ENCODE measurements around the gene CRYBG1. TPM values are rescaled to one million over a fixed set of nuclear protein-coding genes. Genes with fewer than 3 reads are reported as not detected.

The CRYBG1 gene
- total RNA-seq, 5 donors from 2014 or later (not counting 1 experiment from before 2014, with no cell fraction given) = 26.4 to 50.1 (median 38.0) TPM

DNA sequence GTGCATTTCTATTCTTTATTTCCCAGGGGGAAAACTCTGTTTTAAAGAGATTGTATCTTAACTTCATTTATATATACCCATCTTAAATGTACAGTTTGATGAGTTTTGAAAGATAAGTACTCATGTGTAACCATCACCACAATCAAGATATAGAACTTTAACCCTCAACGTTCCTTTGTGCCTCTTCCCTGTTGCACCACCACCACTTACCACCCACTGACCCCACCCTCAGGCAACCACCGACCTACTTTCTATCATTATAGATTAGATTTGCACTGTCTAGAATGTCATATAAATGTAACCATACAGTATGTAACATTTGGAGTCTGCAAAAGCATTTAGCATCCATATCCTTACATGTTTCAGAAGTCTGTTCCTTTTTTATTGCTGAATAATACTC, 147.8 kb downstream of the CRYBG1 start:
- no peak overlapping the region for H3K27ac Mint-ChIP-seq
- H3K4me3 ChIP-seq (ENCODE audit: control insufficient read depth in 1 of 2, extremely low read depth in 1 of 2, low read length in 1 of 2) = no peak overlapping the region
- H3K9me3 ChIP-seq = no peaks in the 10 kb centered on the region
- DNase-seq (no peak), ATAC-seq (replicated peaks in 1 of 4) (no peak)
- no peaks in the 10 kb centered on the region for H3K27me3 Mint-ChIP-seq
- peaks cover 19 to 26% (median 19%) of the 10 kb centered on the region in 3 donors for H3K4me1 Mint-ChIP-seq
- H3K36me3 ChIP-seq (ENCODE audit: control insufficient read depth in 2 of 2, extremely low read depth in 1 of 2, insufficient read depth in 1 of 2, low read length in 1 of 2) = no peaks in the 10 kb centered on the region
- POLR2A ChIA-PET = interaction anchor here in 1 of 2 donors (0.7 to 1.0 kb wide), 3 partner anchors 12 to 60 kb away, joined by 3 to 5 read pairs (median 3); no protein-coding TSS in a partner anchor
- H3K9me3 Mint-ChIP-seq = no peaks in the 10 kb centered on the region
- peaks cover 0 to 4% of the 10 kb centered on the region in 2 experiments for H3K27me3 ChIP-seq (replicated peaks in 1 of 2; ENCODE audit: control insufficient read depth in 2 of 2, extremely low read depth in 1 of 2, insufficient read depth in 2 of 2, low read length in 1 of 2)
- no peak overlapping the region for H3K4me3 Mint-ChIP-seq
- H3K27ac ChIP-seq (ENCODE audit: low read length) = no peak overlapping the region
- no CpG with 5 or more reads among the region's 2 CpGs for WGBS (ENCODE audit: insufficient coverage)
- CTCF ChIA-PET = interaction anchor here (0.7 to 6.4 kb wide), 4 partner anchors 13 to 72 kb away, joined by 3 to 75 read pairs (median 8); no protein-coding TSS in a partner anchor
- H3K36me3 Mint-ChIP-seq = no peaks in the 10 kb centered on the region
- peaks cover 16 to 28% of the 10 kb centered on the region in 2 experiments for H3K4me1 ChIP-seq (ENCODE audit: control insufficient read depth in 1 of 2, extremely low read depth in 1 of 2, insufficient read depth in 2 of 2, low read length in 2 of 2)

DNA sequence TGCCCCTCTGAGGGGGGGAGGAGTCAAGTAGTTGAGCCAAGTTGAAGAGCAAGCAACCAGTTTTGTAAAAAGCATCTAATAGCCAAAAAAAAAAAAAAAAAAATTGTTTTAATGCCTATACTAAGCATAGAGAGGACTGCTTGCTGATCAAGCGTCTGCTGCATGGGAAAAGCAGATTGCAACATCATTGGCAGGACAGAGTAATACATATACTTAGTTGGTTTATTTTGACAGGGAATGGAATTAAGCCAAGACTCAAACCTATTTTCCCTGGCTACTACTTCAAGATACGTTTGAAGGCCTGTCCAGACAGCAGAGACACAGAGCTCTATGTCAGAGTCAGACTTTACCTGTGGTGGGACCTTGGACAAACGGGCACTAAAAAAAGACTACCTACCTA, 148.3 kb downstream of the CRYBG1 start:
- Mint-ChIP-seq H3K4me3 (no peak overlapping the region), H3K36me3 (no peaks in the 10 kb centered on the region), H3K27me3 (no peaks in the 10 kb centered on the region), H3K4me1 (peaks cover 23 to 32% (median 24%) of the 10 kb centered on the region in 3 donors), H3K27ac (no peak overlapping the region), H3K9me3 (no peaks in the 10 kb centered on the region)
- POLR2A ChIA-PET = interaction anchor here in 1 of 2 donors (0.7 to 1.0 kb wide), 3 partner anchors 12 to 61 kb away, joined by 3 to 5 read pairs (median 3); no protein-coding TSS in a partner anchor
- no peak overlapping the region for H3K4me3 ChIP-seq (ENCODE audit: control insufficient read depth in 1 of 2, extremely low read depth in 1 of 2, low read length in 1 of 2)
- no peaks in the 10 kb centered on the region for H3K36me3 ChIP-seq (ENCODE audit: control insufficient read depth in 2 of 2, extremely low read depth in 1 of 2, insufficient read depth in 1 of 2, low read length in 1 of 2)
- no peak overlapping the region for H3K27ac ChIP-seq (ENCODE audit: low read length)
- peaks cover 0 to 4% of the 10 kb centered on the region in 2 experiments for H3K27me3 ChIP-seq (replicated peaks in 1 of 2; ENCODE audit: control insufficient read depth in 2 of 2, extremely low read depth in 1 of 2, insufficient read depth in 2 of 2, low read length in 1 of 2)
- H3K4me1 ChIP-seq (ENCODE audit: control insufficient read depth in 1 of 2, extremely low read depth in 1 of 2, insufficient read depth in 2 of 2, low read length in 2 of 2) = peaks cover 19 to 30% of the 10 kb centered on the region in 2 experiments
- DNase-seq = no peak
- no peaks in the 10 kb centered on the region for H3K9me3 ChIP-seq
- CTCF ChIA-PET = interaction anchor here (0.5 to 6.4 kb wide), 8 partner anchors 13 to 1315 kb away, joined by 3 to 75 read pairs (median 4); partner anchors contain the start of gene SCML4 (in 1 of the 2)
- WGBS (ENCODE audit: insufficient coverage) = no CpG with 5 or more reads among the region's 3 CpGs
- ATAC-seq (replicated peaks in 1 of 4) = no peak

DNA sequence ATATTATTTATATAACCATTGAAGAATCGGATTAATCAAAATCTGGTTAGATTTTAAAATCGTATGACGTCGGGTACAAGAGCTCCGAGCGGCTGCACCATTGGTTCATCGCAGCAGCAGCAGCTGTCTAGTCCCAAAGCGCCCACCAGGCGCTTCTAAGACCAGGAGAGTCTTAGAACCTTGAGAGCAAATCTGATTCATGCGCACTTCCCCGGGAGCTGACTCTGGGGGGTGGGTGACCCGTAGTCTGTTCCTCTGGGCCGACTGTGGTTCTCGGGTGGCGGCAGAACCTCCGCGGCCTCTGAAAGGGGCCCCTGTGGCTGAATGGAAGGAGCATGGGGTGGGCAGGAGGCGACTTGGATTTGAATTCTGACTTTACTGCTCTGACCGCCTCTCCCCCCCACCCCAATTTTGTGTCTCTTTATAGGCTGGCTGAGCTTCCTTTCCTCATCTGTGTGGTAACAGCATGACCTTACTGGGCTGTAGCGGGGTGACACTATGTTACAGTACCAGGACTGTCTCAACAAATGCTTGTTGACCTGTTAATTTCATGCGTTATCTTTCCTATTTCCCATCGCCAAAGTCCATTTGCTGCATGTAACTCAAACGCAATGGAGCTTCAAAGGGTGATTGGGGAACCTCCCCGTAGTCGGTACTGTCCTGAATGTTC, 149.0 kb downstream of the CRYBG1 start:
- Mint-ChIP-seq H3K9me3 (no peaks in the 10 kb centered on the region), H3K4me3 (peak overlapping the region; percentile 94 to 97 (median 96)), H3K27ac (peak overlapping the region in 1 of 2 donors; percentile 28), H3K36me3 (no peaks in the 10 kb centered on the region), H3K27me3 (no peaks in the 10 kb centered on the region), H3K4me1 (peaks cover 30 to 39% (median 31%) of the 10 kb centered on the region in 3 donors)
- ATAC-seq (replicated peaks in 1 of 4) (peak in 1 of 4 experiments; percentile 17), DNase-seq (peak in 13 of 35 experiments; percentile 19 to 46 (median 32))
- peaks cover 0 to 4% of the 10 kb centered on the region in 2 experiments for H3K27me3 ChIP-seq (replicated peaks in 1 of 2; ENCODE audit: control insufficient read depth in 2 of 2, extremely low read depth in 1 of 2, insufficient read depth in 2 of 2, low read length in 1 of 2)
- H3K36me3 ChIP-seq (ENCODE audit: control insufficient read depth in 2 of 2, extremely low read depth in 1 of 2, insufficient read depth in 1 of 2, low read length in 1 of 2) = no peaks in the 10 kb centered on the region
- H3K4me3 ChIP-seq (ENCODE audit: control insufficient read depth in 1 of 2, extremely low read depth in 1 of 2, low read length in 1 of 2) = peak overlapping the region; percentile 82 to 91
- ChIA-PET CTCF (interaction anchor here (0.5 to 6.4 kb wide), 11 partner anchors 12 to 1315 kb away, joined by 3 to 75 read pairs (median 4); partner anchors contain the start of gene SCML4 (in 1 of the 2)), POLR2A (interaction anchor here (0.6 to 1.0 kb wide), 7 partner anchors 11 to 1874 kb away, joined by 3 to 7 read pairs (median 4); no protein-coding TSS in a partner anchor)
- H3K4me1 ChIP-seq (ENCODE audit: control insufficient read depth in 1 of 2, extremely low read depth in 1 of 2, insufficient read depth in 2 of 2, low read length in 2 of 2) = peaks cover 26 to 33% of the 10 kb centered on the region in 2 experiments
- no peak overlapping the region for H3K27ac ChIP-seq (ENCODE audit: low read length)
- 66% methylated on average over 14 of the region's 25 CpGs for WGBS (ENCODE audit: insufficient coverage)
- no peaks in the 10 kb centered on the region for H3K9me3 ChIP-seq

DNA sequence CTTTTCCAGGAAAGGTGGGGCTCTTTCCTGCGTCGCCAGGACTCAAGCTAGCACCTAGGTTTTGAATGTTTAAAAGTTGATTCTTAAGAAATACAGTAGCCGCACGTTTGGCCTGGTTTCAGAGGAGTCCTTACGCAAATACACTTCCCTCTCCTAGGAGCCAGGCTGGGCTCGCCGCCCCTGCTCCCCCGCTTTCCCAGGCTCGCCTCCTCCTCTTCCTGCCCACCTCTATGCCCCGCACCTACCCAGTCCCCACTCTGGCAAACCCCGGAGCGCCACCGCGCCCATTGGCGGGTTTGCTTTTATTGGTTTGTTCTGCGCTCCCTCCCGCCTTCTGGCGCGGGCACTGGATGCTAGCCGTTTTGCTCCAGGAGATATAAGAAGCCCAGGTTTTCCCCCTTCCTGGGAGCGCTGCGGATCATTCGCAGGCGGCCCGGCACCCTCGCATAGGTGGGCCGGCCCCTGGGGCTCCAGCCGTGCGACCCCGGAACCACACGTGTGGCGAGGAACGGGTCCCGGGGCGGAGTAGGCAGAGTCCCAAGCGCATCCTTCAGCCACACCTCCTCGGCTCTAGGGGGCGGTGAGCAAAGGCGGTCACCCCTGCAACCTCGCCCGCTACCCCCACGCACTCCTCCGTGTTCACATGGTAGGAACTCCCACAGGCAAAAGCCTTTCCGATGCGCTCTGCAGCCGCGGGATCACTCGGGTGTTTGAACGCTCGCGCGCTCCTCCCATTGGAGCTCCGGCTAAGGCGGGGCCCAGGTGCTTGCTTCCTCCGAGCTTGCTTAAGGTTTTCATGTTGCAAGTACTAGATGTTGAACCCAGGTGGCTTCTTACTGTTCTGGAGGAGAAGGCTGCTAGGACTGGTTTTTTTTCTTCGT, 149.8 kb downstream of the CRYBG1 start:
- 4% methylated on average over 48 of the region's 56 CpGs for WGBS (ENCODE audit: insufficient coverage)
- Histone ChIP-seq H3K4me1 (ENCODE audit: control insufficient read depth in 1 of 2, extremely low read depth in 1 of 2, insufficient read depth in 2 of 2, low read length in 2 of 2) (peaks cover 33 to 34% of the 10 kb centered on the region in 2 experiments), H3K27me3 (replicated peaks in 1 of 2; ENCODE audit: control insufficient read depth in 2 of 2, extremely low read depth in 1 of 2, insufficient read depth in 2 of 2, low read length in 1 of 2) (peaks cover 0 to 4% of the 10 kb centered on the region in 2 experiments), H3K9me3 (no peaks in the 10 kb centered on the region), H3K27ac (ENCODE audit: low read length) (no peak overlapping the region), H3K4me3 (ENCODE audit: control insufficient read depth in 1 of 2, extremely low read depth in 1 of 2, low read length in 1 of 2) (peak overlapping the region; percentile 82 to 91), H3K36me3 (ENCODE audit: control insufficient read depth in 2 of 2, extremely low read depth in 1 of 2, insufficient read depth in 1 of 2, low read length in 1 of 2) (no peaks in the 10 kb centered on the region)
- ChIA-PET CTCF (interaction anchor here (1.0 to 6.4 kb wide), 6 partner anchors 11 to 56 kb away, joined by 3 to 75 read pairs (median 14); no protein-coding TSS in a partner anchor), POLR2A (interaction anchor here (0.6 to 1.2 kb wide), 8 partner anchors 10 to 1873 kb away, joined by 3 to 7 read pairs (median 3); no protein-coding TSS in a partner anchor)
- Mint-ChIP-seq H3K36me3 (no peaks in the 10 kb centered on the region), H3K27ac (peak overlapping the region; percentile 66 to 85), H3K4me3 (peak overlapping the region; percentile 94 to 97 (median 96)), H3K9me3 (no peaks in the 10 kb centered on the region), H3K27me3 (no peaks in the 10 kb centered on the region), H3K4me1 (peaks cover 38 to 47% (median 39%) of the 10 kb centered on the region in 3 donors)
- ATAC-seq (replicated peaks in 1 of 4) (peak; percentile 37 to 51 (median 50)), DNase-seq (peak; percentile 34 to 74 (median 63))

DNA sequence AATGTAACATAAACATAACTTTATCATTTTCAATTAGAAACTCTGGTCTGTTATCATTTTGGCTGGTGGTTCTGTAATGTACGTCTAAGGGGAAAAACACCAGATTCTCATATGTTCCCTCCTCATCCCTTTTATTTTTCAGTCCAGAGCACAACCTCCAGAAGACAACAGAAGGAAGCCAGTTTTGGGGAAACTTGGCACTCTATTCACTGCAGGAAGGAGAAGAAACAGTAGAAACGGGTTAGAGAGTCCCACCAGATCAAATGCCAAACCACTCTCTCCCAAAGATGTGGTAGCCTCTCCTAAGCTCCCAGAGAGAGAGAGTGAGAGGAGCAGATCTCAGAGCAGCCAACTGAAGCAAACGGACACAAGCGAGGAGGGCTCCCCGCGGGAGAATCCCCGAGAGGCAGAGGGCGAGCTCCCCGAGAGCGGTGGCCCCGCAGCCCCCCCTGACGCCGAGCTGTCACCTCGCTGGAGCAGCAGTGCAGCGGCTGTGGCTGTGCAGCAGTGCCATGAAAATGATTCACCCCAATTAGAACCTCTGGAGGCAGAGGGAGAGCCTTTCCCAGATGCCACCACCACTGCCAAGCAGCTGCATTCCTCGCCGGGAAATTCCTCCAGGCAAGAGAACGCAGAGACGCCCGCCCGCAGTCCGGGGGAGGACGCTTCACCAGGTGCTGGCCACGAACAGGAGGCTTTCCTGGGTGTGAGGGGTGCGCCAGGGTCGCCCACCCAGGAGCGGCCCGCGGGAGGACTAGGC, 151.0 kb downstream of the CRYBG1 start:
- CTCF ChIA-PET = interaction anchor here (0.5 to 6.4 kb wide), 23 partner anchors 10 to 176 kb away, joined by 3 to 75 read pairs (median 6); no protein-coding TSS in a partner anchor
- Histone ChIP-seq H3K27me3 (replicated peaks in 1 of 2; ENCODE audit: control insufficient read depth in 2 of 2, extremely low read depth in 1 of 2, insufficient read depth in 2 of 2, low read length in 1 of 2) (peaks cover 0 to 4% of the 10 kb centered on the region in 2 experiments), H3K4me3 (ENCODE audit: control insufficient read depth in 1 of 2, extremely low read depth in 1 of 2, low read length in 1 of 2) (peak overlapping the region; percentile 82 to 91), H3K9me3 (no peaks in the 10 kb centered on the region), H3K4me1 (ENCODE audit: control insufficient read depth in 1 of 2, extremely low read depth in 1 of 2, insufficient read depth in 2 of 2, low read length in 2 of 2) (peaks cover 35 to 42% of the 10 kb centered on the region in 2 experiments), H3K36me3 (ENCODE audit: control insufficient read depth in 2 of 2, extremely low read depth in 1 of 2, insufficient read depth in 1 of 2, low read length in 1 of 2) (no peaks in the 10 kb centered on the region), H3K27ac (ENCODE audit: low read length) (peak overlapping the region; percentile 95)
- POLR2A ChIA-PET = interaction anchor here (0.6 to 2.5 kb wide), 12 partner anchors 9 to 62 kb away, joined by 3 to 20 read pairs (median 4); no protein-coding TSS in a partner anchor
- H3K9me3 Mint-ChIP-seq = no peaks in the 10 kb centered on the region
- ATAC-seq (replicated peaks in 1 of 4) (peak; percentile 22 to 28 (median 24)), DNase-seq (peak in 21 of 35 experiments; percentile 6 to 63 (median 41))
- WGBS (ENCODE audit: insufficient coverage) = 1% methylated on average over 27 of the region's 29 CpGs
- peaks cover 48 to 54% (median 49%) of the 10 kb centered on the region in 3 donors for H3K4me1 Mint-ChIP-seq
- H3K36me3 Mint-ChIP-seq = no peaks in the 10 kb centered on the region
- peak overlapping the region; percentile 94 to 97 (median 96) for H3K4me3 Mint-ChIP-seq
- H3K27ac Mint-ChIP-seq = peak overlapping the region; percentile 85 to 92
- no peaks in the 10 kb centered on the region for H3K27me3 Mint-ChIP-seq
